GM23338 (cell line): ENCODE data around the gene IMMP2L. TPM values are rescaled to one million over a fixed set of nuclear protein-coding genes. Genes with fewer than 3 reads are reported as not detected.

Experiments used
- ATAC-seq: fragments of 200-7000 bp; cut with Tn5 transposase; 3 replicates; pipeline ENCODE4 v1.9.1; 2020
- DNase-seq: peaks from one replicate; pipeline ENCODE4 v3.0.0-alpha.2; 2015; ENCODE audit warnings: low spot score
- H2AFZ ChIP-seq: fragments of 200-600 bp; sonication (generic); 2 replicates; pipeline ENCODE4 v1.8.0; 2016; ENCODE audit warnings: antibody characterized with exemption, mild to moderate bottlenecking, moderate library complexity
- H3F3A ChIP-seq: fragments of 200-600 bp; sonication (generic); replicated peaks from 2 replicates; pipeline ENCODE4 v1.8.0; 2017; ENCODE audit warnings: antibody characterized with exemption, mixed run types, low read depth
- H3K27ac ChIP-seq: fragments of 200-600 bp; sonication (generic); 2 replicates; pipeline ENCODE4 v1.6.1; 2016; ENCODE audit warnings: low read depth
- H3K27me3 ChIP-seq: fragments of 200-600 bp; sonication (generic); 2 replicates; pipeline ENCODE4 v1.8.0; 2016; ENCODE audit warnings: mild to moderate bottlenecking, mixed run types, moderate library complexity; ENCODE audit not compliant: insufficient read depth
- H3K36me3 ChIP-seq: fragments of 200-600 bp; sonication (generic); 2 replicates; pipeline ENCODE4 v1.8.0; 2016; ENCODE audit warnings: mild to moderate bottlenecking; ENCODE audit not compliant: insufficient read depth
- H3K4me1 ChIP-seq: fragments of 200-600 bp; sonication (generic); 2 replicates; pipeline ENCODE4 v1.8.0; 2016; ENCODE audit warnings: mild to moderate bottlenecking, moderate library complexity; ENCODE audit not compliant: insufficient read depth
- H3K4me2 ChIP-seq: fragments of 200-600 bp; sonication (generic); 2 replicates; pipeline ENCODE4 v1.7.1; 2017; ENCODE audit warnings: mixed run types
- H3K4me3 ChIP-seq: fragments of 200-600 bp; sonication (generic); 2 replicates; pipeline ENCODE4 v1.6.1; 2016; ENCODE audit warnings: mixed run types
- H3K79me2 ChIP-seq: fragments of 200-600 bp; sonication (generic); replicated peaks from 2 replicates; pipeline ENCODE4 v1.8.0; 2017; ENCODE audit warnings: mild to moderate bottlenecking; ENCODE audit not compliant: insufficient read depth
- H3K9me2 ChIP-seq: fragments of 200-600 bp; sonication (generic); 2 replicates; pipeline ENCODE4 v1.8.0; 2017; ENCODE audit not compliant: insufficient read depth
- H4K20me1 ChIP-seq: fragments of 200-600 bp; sonication (generic); replicated peaks from 2 replicates; pipeline ENCODE4 v1.8.0; 2017; ENCODE audit warnings: mild to moderate bottlenecking; ENCODE audit not compliant: insufficient read depth
- H3K27ac Mint-ChIP-seq: 2 replicates; pipeline ENCODE4 v1.8.0; 2020; ENCODE audit warnings: inconsistent platforms, mild to moderate bottlenecking, moderate library complexity, mixed read lengths
- H3K27me3 Mint-ChIP-seq: 3 replicates; pipeline ENCODE4 v1.8.0; 2022; ENCODE audit warnings: low read depth, mild to moderate bottlenecking, moderate library complexity, mixed read lengths, inconsistent platforms; ENCODE audit not compliant: insufficient read depth, poor library complexity
- H3K36me3 Mint-ChIP-seq: 3 replicates; pipeline ENCODE4 v1.8.0; 2021; ENCODE audit warnings: low read depth, mild to moderate bottlenecking, inconsistent platforms, moderate library complexity, mixed read lengths
- H3K4me1 Mint-ChIP-seq: 3 replicates; pipeline ENCODE4 v1.8.0; 2020; ENCODE audit warnings: mild to moderate bottlenecking, inconsistent platforms, mixed read lengths
- H3K4me3 Mint-ChIP-seq: 3 replicates; pipeline ENCODE4 v1.8.0; 2021; ENCODE audit warnings: moderate library complexity, mild to moderate bottlenecking, inconsistent platforms, mixed read lengths
- H3K9me3 Mint-ChIP-seq: 3 replicates; pipeline ENCODE4 v1.8.0; 2020; ENCODE audit warnings: moderate library complexity, mild to moderate bottlenecking, inconsistent platforms, mixed read lengths
- CREB1 ChIP-seq: fragments of 250-450 bp; sonication (Bioruptor Pico); IDR thresholded peaks from 2 replicates; pipeline ENCODE4 v1.5.0; 2020; ENCODE audit warnings: low read depth, mild to moderate bottlenecking, moderate library complexity
- CTCF ChIP-seq, 2 experiments: fragments of 200-600 bp in 1 of 2; sonication (generic) in 1 of 2; conservative IDR thresholded peaks; 2 replicates each; pipeline versions ENCODE4 v1.5.1 to v1.6.1; 2016 to 2017; ENCODE audit warnings: antibody characterized with exemption in 2 of 2, low read depth in 2 of 2, mild to moderate bottlenecking in 2 of 2, moderate library complexity in 1 of 2
- ETS1 ChIP-seq: IDR thresholded peaks from 2 replicates; pipeline ENCODE4 v1.6.1; 2016; ENCODE audit warnings: antibody characterized with exemption
- EZH2 ChIP-seq: fragments of 200-600 bp; sonication (generic); IDR thresholded peaks from one replicate; pipeline ENCODE4 v1.8.0; 2017; ENCODE audit warnings: antibody characterized with exemption, mild to moderate bottlenecking, low read depth; ENCODE audit not compliant: unreplicated experiment
- JUNB ChIP-seq: IDR thresholded peaks from one replicate; pipeline ENCODE4 v1.6.1; 2016; ENCODE audit warnings: antibody characterized with exemption; ENCODE audit not compliant: unreplicated experiment
- NANOG ChIP-seq: IDR thresholded peaks from 2 replicates; pipeline ENCODE4 v1.6.1; 2016; ENCODE audit warnings: antibody characterized with exemption, borderline replicate concordance
- POLR2AphosphoS5 ChIP-seq: IDR thresholded peaks from 2 replicates; pipeline ENCODE4 v1.6.1; 2016; ENCODE audit warnings: antibody characterized with exemption, low read depth
- REST ChIP-seq: IDR thresholded peaks from one replicate; pipeline ENCODE4 v1.6.1; 2018; ENCODE audit warnings: antibody characterized with exemption; ENCODE audit not compliant: unreplicated experiment
- STAT1 ChIP-seq: IDR thresholded peaks from one replicate; pipeline ENCODE4 v1.6.1; 2016; ENCODE audit warnings: antibody characterized with exemption; ENCODE audit not compliant: unreplicated experiment
- ZNF462 ChIP-seq: fragments of 250-450 bp; sonication (Bioruptor Pico); IDR thresholded peaks from 2 replicates; pipeline ENCODE4 v1.5.0; 2020; ENCODE audit warnings: mild to moderate bottlenecking, moderate library complexity
- polyA plus RNA-seq: library from polyadenylated mRNA; unstranded; fragments of >200 nt; fragmentation: Nextera tagmentation; extraction: Ambion mirVana; gene quantifications from 2 replicates; pipeline ENCODE4 v1.2.1, GENCODE V29; 2016
- total RNA-seq: library from RNA; depleted of rRNA; stranded (reverse); fragments of >200 nt; shearing (Covaris generic); gene quantifications from 2 replicates; pipeline ENCODE4 v1.2.3, GENCODE V29; 2014

Gene IMMP2L
- total and polyA plus RNA-seq, 2 experiments from 2014 or later: 7.3 to 14.0 TPM

- TF ChIP-seq ETS1 (no peak), STAT1 (no peak), CREB1 (CRISPR knock-in tag) (no peak), ZNF462 (CRISPR knock-in tag) (no peak), CTCF (conservative IDR thresholded peaks at IDR 0.05; ENCODE audit: low read depth in 2 of 2) (no peak)
These were observed 699.0 kb downstream of the IMMP2L start (continued) for GRCh38 chr7:110863258-110863657.

- 0 out of 2 replicates have a peak, but pooled peaks cover 4% of the 10 kb centered on the region for H3K9me2 ChIP-seq
- no peaks in the 10 kb centered on the region for H3K27me3 ChIP-seq
- no peak overlapping the region for H3K4me2 ChIP-seq
- H3K4me1 ChIP-seq: peaks cover 32% of the 10 kb centered on the region
- H4K20me1 ChIP-seq: no peaks in the 10 kb centered on the region
- Mint-ChIP-seq H3K4me1 (peaks cover 30% of the 10 kb centered on the region), H3K4me3 (no peak overlapping the region), H3K36me3 (no peaks in the 10 kb centered on the region), H3K9me3 (no peaks in the 10 kb centered on the region), H3K27me3 (peaks cover 4% of the 10 kb centered on the region), H3K27ac (no peak overlapping the region)
- DNase-seq (no peak), ATAC-seq (no peak)
- no peaks in the 10 kb centered on the region for H3K79me2 ChIP-seq
- no peaks in the 10 kb centered on the region for H3F3A ChIP-seq
- no peaks in the 10 kb centered on the region for H3K36me3 ChIP-seq
- no peak overlapping the region for H3K27ac ChIP-seq
- no peak overlapping the region for H3K4me3 ChIP-seq
- no peak overlapping the region for H2AFZ ChIP-seq
- TF ChIP-seq ETS1: no peak
- no peak for TF ChIP-seq POLR2AphosphoS5
- TF ChIP-seq NANOG: no peak
- no peak for TF ChIP-seq CREB1 (CRISPR knock-in tag)
- no peak for TF ChIP-seq JUNB
- TF ChIP-seq STAT1: no peak
- no peak for TF ChIP-seq REST
- TF ChIP-seq EZH2: no peak
These were observed 701.1 kb downstream of the IMMP2L start for GRCh38 chr7:110861163-110861562.
